SK-N-SH (cell line): ENCODE data around the gene SFI1. TPM values are rescaled to one million over a fixed set of nuclear protein-coding genes. Genes with fewer than 3 reads are reported as not detected.

ENCODE experiments used
- CTCF ChIA-PET: fragments of 300-600, 350-600 bp; formaldehyde crosslinking; extraction: SDS; loops from one replicate; lab custom pipeline; 2021; lab: Yijun Ruan, JAX
- POLR2A ChIA-PET: fragments of 350-600 bp; sonication (Branson Sonifier 250); formaldehyde crosslinking; extraction: SDS; loops from one replicate; lab custom pipeline; 2020; ENCODE audit warnings: antibody characterized with exemption, inconsistent platforms; lab: Yijun Ruan, JAX
- DNase-seq: peaks from one replicate; pipeline ENCODE4 v3.0.0; 2012
- H2AFZ ChIP-seq: fragments of 200-600 bp; sonication (generic); 2 replicates; pipeline ENCODE4 v1.8.1; 2016; ENCODE audit warnings: antibody characterized with exemption, mild to moderate bottlenecking, low read depth
- H3F3A ChIP-seq: fragments of 200-600 bp; sonication (generic); replicated peaks from 2 replicates; pipeline ENCODE3; 2016; ENCODE audit warnings: antibody characterized with exemption, mild to moderate bottlenecking; ENCODE audit not compliant: insufficient read depth
- H3K27ac ChIP-seq, 2 experiments: fragments of 200-500 bp in 1 of 2; fragments of 200-600 bp in 1 of 2; sonication (Bioruptor generic) in 1 of 2; sonication (generic), shearing (Covaris generic) in 1 of 2; 2 replicates each; pipeline versions ENCODE4 v1.5.1 to v1.6.1; 2014 to 2016; ENCODE audit warnings: low read depth in 2 of 2, inconsistent platforms in 1 of 2, low read length in 1 of 2, mild to moderate bottlenecking in 1 of 2, mixed read lengths in 1 of 2
- H3K27me3 ChIP-seq: fragments of 200-600 bp; sonication (generic), shearing (Covaris generic); 2 replicates; pipeline ENCODE4 v1.6.1; 2016; ENCODE audit warnings: mixed run types; ENCODE audit not compliant: insufficient read depth
- H3K36me3 ChIP-seq, 2 experiments: fragments of 200-500 bp in 1 of 2; fragments of 200-600 bp in 1 of 2; sonication (Bioruptor generic) in 1 of 2; sonication (generic) in 1 of 2; replicated peaks in 1 of 2; 2 replicates each; pipeline versions ENCODE3 to v1.5.1; 2014 to 2016; ENCODE audit warnings: low read length in 1 of 2, mild to moderate bottlenecking in 1 of 2; ENCODE audit not compliant: insufficient read depth in 2 of 2, control insufficient read depth in 1 of 2
- H3K4me1 ChIP-seq, 2 experiments: fragments of 200-500 bp in 1 of 2; fragments of 200-600 bp in 1 of 2; sonication (Bioruptor generic) in 1 of 2; sonication (generic), shearing (Covaris generic) in 1 of 2; 2 replicates each; pipeline versions ENCODE4 v1.5.1 to v1.6.1; 2014 to 2016; ENCODE audit warnings: low read depth in 1 of 2, low read length in 1 of 2, mixed run types in 1 of 2; ENCODE audit not compliant: insufficient read depth in 2 of 2, control insufficient read depth in 1 of 2
- H3K4me2 ChIP-seq: fragments of 200-600 bp; sonication (generic), shearing (Covaris generic); 2 replicates; pipeline ENCODE4 v1.6.1; 2017; ENCODE audit warnings: mixed run types
- H3K4me3 ChIP-seq, 2 experiments: fragments of 200-500 bp in 1 of 2; fragments of 200-600 bp in 1 of 2; sonication (Bioruptor generic) in 1 of 2; sonication (generic), shearing (Covaris generic) in 1 of 2; 2 replicates each; pipeline versions ENCODE4 v1.5.1 to v1.8.1; 2014 to 2016; ENCODE audit warnings: low read depth in 2 of 2, inconsistent platforms in 1 of 2, low read length in 1 of 2, mild to moderate bottlenecking in 1 of 2, mixed read lengths in 1 of 2, moderate library complexity in 1 of 2
- H3K79me2 ChIP-seq: fragments of 200-600 bp; sonication (generic); 2 replicates; pipeline ENCODE4 v1.8.1; 2017; ENCODE audit warnings: mild to moderate bottlenecking; ENCODE audit not compliant: insufficient read depth
- H3K9ac ChIP-seq: fragments of 200-600 bp; sonication (generic); 2 replicates; pipeline ENCODE4 v1.6.1; 2017; ENCODE audit warnings: mixed run types
- H3K9me2 ChIP-seq: fragments of 200-600 bp; sonication (generic); 2 replicates; pipeline ENCODE4 v1.6.1; 2017; ENCODE audit warnings: mixed run types
- H3K9me3 ChIP-seq: fragments of 200-600 bp; sonication (generic); 2 replicates; pipeline ENCODE4 v1.6.1; 2017; ENCODE audit warnings: mixed run types, mild to moderate bottlenecking, moderate library complexity
- H4K20me1 ChIP-seq: fragments of 200-600 bp; sonication (generic); 2 replicates; pipeline ENCODE4 v1.6.1; 2017; ENCODE audit warnings: mild to moderate bottlenecking, mixed run types; ENCODE audit not compliant: insufficient read depth
- ELF1 ChIP-seq: IDR thresholded peaks from 2 replicates; pipeline ENCODE4 v1.4.0; 2012
- JUND ChIP-seq: IDR thresholded peaks from 2 replicates; pipeline ENCODE4 v1.4.0; 2012
- RAD21 ChIP-seq: IDR thresholded peaks from 2 replicates; pipeline ENCODE4 v1.6.1; 2012; ENCODE audit warnings: mild to moderate bottlenecking, low read length
- TAF1 ChIP-seq: IDR thresholded peaks from 2 replicates; pipeline ENCODE4 v1.6.1; 2012; ENCODE audit warnings: low read depth, mild to moderate bottlenecking, low read length, moderate library complexity, borderline replicate concordance
- WGBS: methylation state at CpG from one replicate; pipeline ENCODE4 v1.1.6; 2017; ENCODE audit warnings: low lambda C conversion rate; 5-methylcytosine and 5-hydroxymethylcytosine counted together
- polyA plus RNA-seq, 3 experiments: library from polyadenylated mRNA; depleted of rRNA; stranded (reverse); fragments of >200 nt; gene quantifications; 2 replicates each; pipeline ENCODE4 v1.2.3, GENCODE V29; 2012
- TF ChIP-seq, protein P1 (sequence below): IDR thresholded peaks from 2 replicates; pipeline ENCODE4 v1.6.1; 2012; ENCODE audit warnings: mild to moderate bottlenecking, low read depth, low read length, moderate library complexity
- TF ChIP-seq, protein P2 (sequence below): fragments of 150-350 bp; IDR thresholded peaks from 2 replicates; pipeline ENCODE4 v1.6.1; 2017; ENCODE audit warnings: antibody characterized with exemption, low read length, low read depth, borderline replicate concordance
- TF ChIP-seq, protein P3 (sequence below): IDR thresholded peaks from 2 replicates; pipeline ENCODE4 v1.4.0; 2012; ENCODE audit warnings: low read depth

SFI1 gene
- polyA plus RNA-seq, 1 of the 3 experiments (the other 2 are of a cell fraction), result 24.7 TPM

DNA sequence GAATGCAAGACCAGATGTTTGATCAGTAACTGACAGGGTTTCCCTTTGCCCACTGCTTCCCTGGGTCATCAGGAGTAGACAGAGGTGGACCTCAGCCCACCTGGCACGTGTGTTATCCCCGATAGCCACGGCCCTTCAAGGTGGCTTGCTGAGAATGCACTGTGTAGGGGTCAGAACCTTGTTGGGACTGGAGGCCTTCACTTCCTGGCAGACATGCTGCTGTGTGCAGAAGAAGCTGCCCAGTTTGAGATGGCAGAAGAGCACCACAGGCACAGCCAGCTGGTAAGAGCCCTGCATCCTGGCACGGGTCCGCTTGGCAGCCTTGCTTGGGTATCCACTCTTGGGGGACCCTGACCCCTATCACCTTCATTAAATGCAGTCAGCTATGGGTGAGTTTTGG is 81.8 kb downstream of the SFI1 start (continued):
- TF ChIP-seq, protein P1, sequence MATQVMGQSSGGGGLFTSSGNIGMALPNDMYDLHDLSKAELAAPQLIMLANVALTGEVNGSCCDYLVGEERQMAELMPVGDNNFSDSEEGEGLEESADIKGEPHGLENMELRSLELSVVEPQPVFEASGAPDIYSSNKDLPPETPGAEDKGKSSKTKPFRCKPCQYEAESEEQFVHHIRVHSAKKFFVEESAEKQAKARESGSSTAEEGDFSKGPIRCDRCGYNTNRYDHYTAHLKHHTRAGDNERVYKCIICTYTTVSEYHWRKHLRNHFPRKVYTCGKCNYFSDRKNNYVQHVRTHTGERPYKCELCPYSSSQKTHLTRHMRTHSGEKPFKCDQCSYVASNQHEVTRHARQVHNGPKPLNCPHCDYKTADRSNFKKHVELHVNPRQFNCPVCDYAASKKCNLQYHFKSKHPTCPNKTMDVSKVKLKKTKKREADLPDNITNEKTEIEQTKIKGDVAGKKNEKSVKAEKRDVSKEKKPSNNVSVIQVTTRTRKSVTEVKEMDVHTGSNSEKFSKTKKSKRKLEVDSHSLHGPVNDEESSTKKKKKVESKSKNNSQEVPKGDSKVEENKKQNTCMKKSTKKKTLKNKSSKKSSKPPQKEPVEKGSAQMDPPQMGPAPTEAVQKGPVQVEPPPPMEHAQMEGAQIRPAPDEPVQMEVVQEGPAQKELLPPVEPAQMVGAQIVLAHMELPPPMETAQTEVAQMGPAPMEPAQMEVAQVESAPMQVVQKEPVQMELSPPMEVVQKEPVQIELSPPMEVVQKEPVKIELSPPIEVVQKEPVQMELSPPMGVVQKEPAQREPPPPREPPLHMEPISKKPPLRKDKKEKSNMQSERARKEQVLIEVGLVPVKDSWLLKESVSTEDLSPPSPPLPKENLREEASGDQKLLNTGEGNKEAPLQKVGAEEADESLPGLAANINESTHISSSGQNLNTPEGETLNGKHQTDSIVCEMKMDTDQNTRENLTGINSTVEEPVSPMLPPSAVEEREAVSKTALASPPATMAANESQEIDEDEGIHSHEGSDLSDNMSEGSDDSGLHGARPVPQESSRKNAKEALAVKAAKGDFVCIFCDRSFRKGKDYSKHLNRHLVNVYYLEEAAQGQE, result no peak
- TF ChIP-seq RAD21, result no peak
- TF ChIP-seq, protein P2, sequence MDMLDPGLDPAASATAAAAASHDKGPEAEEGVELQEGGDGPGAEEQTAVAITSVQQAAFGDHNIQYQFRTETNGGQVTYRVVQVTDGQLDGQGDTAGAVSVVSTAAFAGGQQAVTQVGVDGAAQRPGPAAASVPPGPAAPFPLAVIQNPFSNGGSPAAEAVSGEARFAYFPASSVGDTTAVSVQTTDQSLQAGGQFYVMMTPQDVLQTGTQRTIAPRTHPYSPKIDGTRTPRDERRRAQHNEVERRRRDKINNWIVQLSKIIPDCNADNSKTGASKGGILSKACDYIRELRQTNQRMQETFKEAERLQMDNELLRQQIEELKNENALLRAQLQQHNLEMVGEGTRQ, result no peak
- no peak for TF ChIP-seq ELF1
- TF ChIP-seq JUND, result no peak
- TF ChIP-seq, all 33 proteins: peak for 0

DNA sequence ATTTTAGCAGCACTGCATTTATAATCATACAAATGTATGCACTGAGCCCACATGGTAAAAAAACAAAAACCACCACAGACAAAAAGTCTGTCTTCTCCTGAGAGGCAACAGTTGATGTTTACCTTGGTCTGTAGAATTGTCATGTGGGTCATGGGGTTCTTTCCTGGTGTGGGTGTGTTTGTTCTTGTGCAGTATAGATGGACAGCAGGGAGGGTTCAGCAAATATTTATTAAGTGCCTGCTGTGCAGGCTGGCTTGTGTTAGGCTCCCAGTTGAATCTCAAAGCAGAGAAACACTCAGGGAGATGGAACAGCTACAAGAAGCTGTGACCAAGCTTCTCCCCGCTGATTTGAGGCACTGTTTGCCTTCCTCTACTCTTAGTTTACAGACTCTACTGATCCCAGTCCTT is 83.5 kb downstream of the SFI1 start:
- Histone ChIP-seq H3K79me2 (no peaks in the 10 kb centered on the region), H3K9ac (no peak overlapping the region), H3K27ac (no peak overlapping the region)
- TF ChIP-seq RAD21 (no peak), TAF1 (no peak)
- TF ChIP-seq, protein P1, result no peak
- TF ChIP-seq, protein P3, sequence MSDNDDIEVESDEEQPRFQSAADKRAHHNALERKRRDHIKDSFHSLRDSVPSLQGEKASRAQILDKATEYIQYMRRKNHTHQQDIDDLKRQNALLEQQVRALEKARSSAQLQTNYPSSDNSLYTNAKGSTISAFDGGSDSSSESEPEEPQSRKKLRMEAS, result no peak
- TF ChIP-seq, all 33 proteins: peak for 0
- no peak for DNase-seq
- Histone ChIP-seq H3F3A (no peaks in the 10 kb centered on the region), H3K4me2 (no peak overlapping the region), H4K20me1 (no peaks in the 10 kb centered on the region), H3K4me3 (no peak overlapping the region), H2AFZ (no peak overlapping the region), H3K9me3 (no peaks in the 10 kb centered on the region), H3K9me2 (no peaks in the 10 kb centered on the region), H3K36me3 (peaks cover 6 to 15% of the 10 kb centered on the region in 2 experiments), H3K27me3 (no peaks in the 10 kb centered on the region), H3K4me1 (0 out of 4 replicates have a peak, but pooled peaks cover 0 to 12% of the 10 kb centered on the region in 2 experiments)
- POLR2A ChIA-PET, result no interaction called here
- WGBS, result 77% methylated on average over 1 of the region's 1 CpG
- CTCF ChIA-PET, result interaction anchor here (1.2 kb wide), 1 partner anchor 19 kb away, joined by 3 read pairs; no protein-coding TSS in a partner anchor
